HG02610 (cell line): Measurements from ENCODE around the gene THRB.

ENCODE experiments used
- ATAC-seq: cut with Tn5 transposase; IDR thresholded peaks from one replicate; pipeline ENCODE4 v1.9.1; 2021; ENCODE audit warnings: mild to moderate bottlenecking, moderate library complexity; ENCODE audit not compliant: unreplicated experiment

THRB gene

DNA sequence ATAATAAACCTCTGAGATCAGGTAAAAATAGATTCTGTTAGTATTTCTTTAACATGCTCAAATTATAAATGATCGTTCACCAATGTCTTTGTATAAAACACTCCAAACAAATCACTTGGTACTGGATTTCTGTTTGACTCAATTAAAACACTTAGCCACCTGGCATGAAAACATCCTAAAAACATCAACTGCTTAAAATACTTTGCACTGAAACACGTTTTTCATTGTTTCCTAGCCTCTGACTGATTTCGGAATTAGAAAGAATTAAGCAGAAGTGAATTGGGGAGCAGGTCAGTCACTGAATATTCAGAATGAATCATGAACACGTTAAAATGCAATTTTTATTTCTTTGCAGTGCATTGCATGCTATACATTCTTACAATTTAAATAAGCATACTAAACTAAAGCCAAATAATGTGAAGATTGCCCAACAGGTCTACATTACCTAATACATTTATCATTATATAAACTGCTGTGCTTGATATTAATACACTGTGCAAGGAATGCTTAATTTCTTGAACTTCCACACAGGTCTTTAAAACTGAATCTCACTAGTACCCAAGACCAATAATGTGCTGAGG lies 1.6 kb downstream of the THRB start:
- no peak for ATAC-seq

DNA sequence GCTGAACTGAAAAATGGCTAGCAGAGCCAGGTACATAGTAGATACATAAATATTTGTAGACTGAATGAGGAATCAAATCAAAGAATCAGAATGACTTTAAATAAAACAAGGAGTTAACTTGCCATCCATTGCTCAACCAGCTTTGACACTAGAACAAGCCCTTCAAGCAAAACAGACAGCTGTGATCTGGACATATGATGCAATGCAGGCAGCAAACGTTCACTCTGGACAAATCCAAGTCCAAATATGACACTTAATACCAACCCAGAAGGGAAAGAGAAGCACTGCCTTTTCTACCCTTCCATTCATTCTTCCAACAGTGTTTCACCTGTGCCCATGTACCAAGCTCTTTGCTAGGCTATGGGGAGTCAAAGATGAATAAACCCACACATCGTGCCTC lies 4.5 kb downstream of the THRB start:
- no peak for ATAC-seq

DNA sequence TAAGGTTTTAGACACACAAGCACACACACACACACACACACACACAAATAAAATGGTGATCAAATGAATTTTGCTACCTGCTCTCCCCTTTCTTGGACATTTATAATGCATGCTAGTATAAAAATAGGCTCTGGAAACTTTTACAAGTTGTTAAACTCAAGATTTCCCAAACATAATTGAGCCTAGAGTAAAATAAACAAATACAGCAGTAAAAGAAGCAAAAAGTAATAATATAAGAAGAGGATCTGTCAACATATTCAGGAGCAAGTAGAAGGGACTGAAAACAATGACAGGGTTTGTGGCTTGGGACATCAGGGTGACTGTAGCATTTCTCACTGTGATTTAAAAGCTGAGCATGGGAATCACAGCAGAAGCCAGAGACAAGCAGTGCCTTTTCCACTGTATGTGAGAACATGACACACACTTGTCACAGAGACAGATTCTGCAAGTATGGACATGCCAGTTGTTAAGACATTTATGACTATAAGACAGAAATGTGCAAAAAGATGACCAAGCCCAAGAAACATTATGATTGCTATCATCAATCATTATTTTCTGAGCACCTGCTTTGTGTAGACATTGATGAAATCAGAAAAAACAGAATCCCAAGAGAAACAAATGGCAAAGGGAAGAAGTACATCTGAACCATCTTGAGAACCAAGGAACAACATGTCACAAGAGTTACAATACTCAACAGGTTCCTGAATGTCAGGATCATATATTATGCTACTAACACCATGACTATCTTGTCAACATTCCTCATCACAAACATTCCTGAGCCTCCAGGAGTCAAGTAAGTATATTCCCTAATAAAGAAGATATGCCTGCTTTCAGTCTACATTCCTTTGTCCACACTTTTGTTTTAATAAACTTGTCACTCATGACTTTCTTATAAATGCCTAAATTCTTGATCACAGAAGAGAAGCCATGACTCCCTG lies 7.1 kb downstream of the THRB start:
- ATAC-seq = no peak

DNA sequence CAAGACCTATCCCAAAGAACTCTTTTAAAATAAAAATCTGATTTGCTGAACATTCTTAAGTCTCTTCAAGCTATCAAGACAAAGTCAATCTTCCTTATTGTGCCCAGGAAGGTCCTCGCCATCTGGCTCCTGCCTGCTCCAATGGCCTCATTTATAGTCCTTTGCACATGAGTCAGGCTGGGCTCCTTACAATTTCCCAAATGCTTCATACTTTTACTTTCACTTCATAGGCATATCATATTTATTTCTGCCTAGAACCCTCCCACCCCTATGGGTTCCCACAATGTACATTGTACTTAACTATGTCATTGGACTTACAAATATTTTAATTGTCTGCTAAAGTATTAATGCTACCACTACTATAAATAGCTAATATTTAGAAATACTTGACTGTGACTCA lies 9.1 kb downstream of the THRB start:
- no peak for ATAC-seq

DNA sequence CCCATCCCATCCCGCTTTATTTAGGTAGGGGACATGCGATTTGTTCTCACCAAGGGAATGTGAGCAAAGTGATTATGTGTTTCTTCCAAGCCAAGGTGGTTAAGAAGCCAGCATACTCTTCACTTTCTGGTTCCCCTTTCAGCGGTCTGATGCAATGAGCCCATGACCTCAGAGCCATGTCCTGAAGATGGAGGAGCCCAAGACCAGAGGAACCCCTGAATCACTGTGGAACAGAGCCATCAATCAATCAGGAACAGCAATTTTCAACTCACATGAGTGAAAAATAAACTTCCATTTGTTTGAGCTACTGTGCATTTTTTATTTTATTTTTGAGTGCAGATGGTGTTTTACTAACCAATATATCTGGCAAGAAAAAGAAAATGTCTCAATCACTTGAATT lies 10.8 kb downstream of the THRB start:
- ATAC-seq = no peak

DNA sequence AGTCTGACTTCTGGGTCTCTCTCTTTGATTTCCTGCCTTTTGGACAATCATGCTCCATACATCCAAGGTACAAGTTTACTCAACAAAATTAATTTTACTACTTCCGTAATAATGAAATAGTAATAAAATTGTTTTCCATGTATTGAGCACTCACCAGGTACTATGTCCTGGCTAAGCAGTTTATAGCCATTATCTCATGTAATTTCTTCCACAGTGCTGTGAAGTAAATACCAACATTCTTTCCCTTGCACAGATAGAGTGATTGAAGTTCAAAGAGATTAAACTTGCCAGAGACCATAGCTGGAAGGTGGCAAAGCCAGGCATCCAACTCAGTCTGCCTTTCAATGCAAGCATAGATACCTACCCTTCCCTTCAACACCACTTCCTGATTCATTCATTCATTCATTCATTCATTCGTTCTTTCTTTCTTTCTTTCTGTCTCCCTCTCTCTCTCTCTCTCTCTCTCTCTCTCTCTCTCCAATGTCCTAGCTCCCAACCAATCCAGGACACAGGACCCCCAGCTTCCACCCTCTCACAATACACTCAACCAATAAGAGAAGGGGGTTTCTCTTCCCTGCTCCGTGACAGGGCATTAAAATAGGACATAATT lies 12.4 kb downstream of the THRB start:
- no peak for ATAC-seq

- ATAC-seq = no peak
These were observed 13.5 kb downstream of the THRB start for GRCh38 chr3:24481193-24481592.

DNA sequence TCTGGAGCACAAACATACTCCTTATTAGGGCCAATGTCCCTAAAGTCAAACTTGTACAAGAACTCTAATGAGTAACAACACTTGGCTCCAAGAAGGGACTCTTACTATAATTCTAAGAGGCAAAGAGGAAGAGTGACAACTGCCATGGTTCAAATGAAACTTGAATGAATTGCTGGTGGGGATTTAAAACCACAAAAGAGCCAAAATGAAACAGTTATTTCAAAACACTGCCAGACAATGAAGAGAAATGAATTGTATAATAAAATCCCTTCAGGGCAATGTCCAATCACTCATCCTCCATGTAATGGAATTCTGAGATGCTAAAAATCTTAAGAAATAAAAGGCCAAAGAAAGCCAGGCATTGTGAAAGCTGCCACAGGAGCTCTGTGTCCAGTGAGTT lies 14.2 kb downstream of the THRB start:
- ATAC-seq = no peak

GRCh38 chr3:24479816-24480215 lies 14.8 kb downstream of the THRB start:
- no peak for ATAC-seq

GRCh38 chr3:24476871-24477656 lies 17.6 kb downstream of the THRB start:
- no peak for ATAC-seq

DNA sequence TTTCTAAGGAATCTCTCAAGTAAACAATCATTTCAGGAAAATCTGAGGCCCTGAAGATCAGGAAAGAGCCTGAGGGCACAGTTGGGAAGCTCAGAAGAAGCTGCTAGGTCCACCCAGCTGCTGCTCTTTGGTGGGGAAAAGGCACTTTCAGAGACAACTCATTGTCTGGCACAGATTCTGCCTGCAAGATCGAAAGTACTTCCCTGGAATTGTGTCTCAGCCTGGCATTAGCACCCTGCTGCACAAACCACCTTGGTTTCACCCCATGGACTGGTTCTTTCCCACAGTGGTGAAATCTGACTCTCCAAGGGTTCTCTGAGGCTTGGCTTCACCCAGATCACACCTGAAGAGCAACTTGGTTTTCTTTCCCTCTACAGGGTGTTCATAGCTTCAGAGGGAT lies 18.7 kb downstream of the THRB start:
- no peak for ATAC-seq

GRCh38 chr3:24474862-24475261 lies 19.8 kb downstream of the THRB start:
- ATAC-seq = no peak

DNA sequence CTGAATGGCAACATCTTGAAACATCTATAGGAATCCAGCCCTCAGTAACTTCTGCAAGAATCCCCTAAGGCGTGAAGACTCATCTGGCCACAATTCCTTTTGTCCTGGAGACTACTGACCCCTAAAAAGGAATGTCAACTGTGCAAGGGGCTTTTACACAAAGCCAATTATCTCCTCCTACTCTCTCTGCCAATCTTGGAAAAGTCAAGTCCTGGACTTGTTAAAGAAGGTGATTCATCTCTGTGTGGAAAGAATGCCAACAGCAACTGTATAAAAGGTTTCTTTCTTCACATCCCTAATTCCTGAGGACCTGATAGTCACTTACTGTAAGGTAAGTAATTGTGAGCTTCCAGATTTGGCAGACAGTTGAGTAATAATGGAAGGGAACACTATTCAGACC lies 22.3 kb downstream of the THRB start:
- no peak for ATAC-seq

DNA sequence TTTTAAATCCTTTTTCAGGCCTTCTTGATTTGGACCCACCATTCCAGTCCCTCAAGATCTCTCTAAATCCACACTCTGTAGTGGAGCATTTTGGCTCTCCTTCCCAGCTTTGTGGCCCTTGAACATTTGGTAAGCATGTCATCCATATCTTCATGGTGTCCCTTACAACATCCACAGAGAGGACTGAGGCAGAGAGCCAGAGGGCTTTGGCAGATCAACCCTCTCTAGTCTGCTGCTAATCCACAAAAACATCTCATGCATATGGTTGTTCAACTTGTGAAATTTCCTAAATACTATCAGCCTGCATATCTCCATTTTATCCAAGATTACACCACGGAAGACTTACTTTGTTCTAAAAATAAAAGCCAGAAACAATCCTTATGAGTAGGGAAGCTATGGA lies 23.2 kb downstream of the THRB start:
- ATAC-seq = no peak

GRCh38 chr3:24470277-24470676 lies 24.4 kb downstream of the THRB start:
- ATAC-seq = no peak

DNA sequence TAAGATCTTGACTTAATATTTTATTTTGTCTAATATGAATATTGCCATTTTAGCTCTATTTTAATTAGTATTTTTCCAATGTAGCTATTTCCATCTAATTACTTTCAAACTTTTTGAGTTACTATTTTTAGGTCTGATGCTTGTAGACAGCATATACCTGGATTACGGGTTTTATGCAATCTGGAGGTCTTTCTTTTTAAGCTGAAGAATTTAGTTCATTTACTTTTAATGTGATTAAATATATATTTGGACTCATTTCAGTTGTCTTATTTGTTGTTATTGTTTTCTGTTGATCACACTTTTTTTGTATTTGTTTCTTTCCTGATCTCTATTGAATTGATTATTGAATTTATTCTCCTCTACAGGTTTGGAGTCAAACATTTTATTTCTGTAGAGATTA lies 30.3 kb downstream of the THRB start:
- no peak for ATAC-seq

GRCh38 chr3:24462737-24463136 lies 31.9 kb downstream of the THRB start:
- ATAC-seq = no peak

- ATAC-seq = no peak
These were observed 33.7 kb downstream of the THRB start for GRCh38 chr3:24460974-24461373.

- ATAC-seq = no peak
These were observed 36.9 kb downstream of the THRB start for GRCh38 chr3:24457719-24458118.

- no peak for ATAC-seq
These were observed 39.8 kb downstream of the THRB start for GRCh38 chr3:24454856-24455255.

GRCh38 chr3:24454393-24454792 lies 40.3 kb downstream of the THRB start:
- no peak for ATAC-seq
